SK-N-SH treated with all-trans-retinoic acid at 6 μM for 48 hours (cell line): ENCODE measurements around the gene ETF1.

Experiments
- ATAC-seq: fragments of 200-7000 bp; cut with Tn5 transposase; 3 replicates; pipeline ENCODE4 v1.9.1; 2020; ENCODE audit warnings: mild to moderate bottlenecking, moderate library complexity
- ARNTL ChIP-seq: fragments of 450-650 bp; formaldehyde crosslinking; IDR thresholded peaks from 2 replicates; pipeline ENCODE4 v1.5.0; 2020; ENCODE audit warnings: low read depth, mild to moderate bottlenecking, moderate library complexity, borderline replicate concordance
- BACH2 ChIP-seq: fragments of 250-450 bp; sonication (Bioruptor Pico); IDR thresholded peaks from 2 replicates; pipeline ENCODE4 v1.9.0; 2021; ENCODE audit warnings: mild to moderate bottlenecking, borderline replicate concordance
- CSDC2 ChIP-seq: fragments of 250-450 bp; sonication (Bioruptor Pico); IDR thresholded peaks from 2 replicates; pipeline ENCODE4 v1.5.0; 2020; ENCODE audit warnings: mild to moderate bottlenecking, moderate library complexity
- ESRRG ChIP-seq: fragments of 250-450 bp; sonication (Bioruptor Pico); IDR thresholded peaks from 2 replicates; pipeline ENCODE4 v1.6.1; 2021; ENCODE audit warnings: mild to moderate bottlenecking
- GLIS3 ChIP-seq: fragments of 250-450 bp; sonication (Bioruptor Pico); IDR thresholded peaks from 2 replicates; pipeline ENCODE4 v1.5.0; 2020; ENCODE audit warnings: mild to moderate bottlenecking, moderate library complexity
- ISL1 ChIP-seq: fragments of 250-450 bp; sonication (Bioruptor Pico); IDR thresholded peaks from 2 replicates; pipeline ENCODE4 v2.1.2; 2022; ENCODE audit warnings: mild to moderate bottlenecking, moderate library complexity
- OSR1 ChIP-seq: fragments of 250-450 bp; sonication (Bioruptor Pico); IDR thresholded peaks from 2 replicates; pipeline ENCODE4 v1.8.0; 2022; ENCODE audit warnings: moderate library complexity, mild to moderate bottlenecking, inconsistent platforms
- PPARA ChIP-seq: fragments of 250-450 bp; sonication (Bioruptor Pico); IDR thresholded peaks from 2 replicates; pipeline ENCODE4 v1.5.0; 2020; ENCODE audit warnings: mild to moderate bottlenecking, borderline replicate concordance
- RARB ChIP-seq: fragments of 250-450 bp; sonication (Bioruptor Pico); IDR thresholded peaks from 2 replicates; pipeline ENCODE4 v1.8.0; 2021; ENCODE audit warnings: mild to moderate bottlenecking, moderate library complexity
- SNAI2 ChIP-seq: fragments of 250-450 bp; sonication (Bioruptor Pico); IDR thresholded peaks from 2 replicates; pipeline ENCODE4 v1.5.0; 2020; ENCODE audit warnings: mild to moderate bottlenecking, moderate library complexity
- TCF4 ChIP-seq: fragments of 250-450 bp; sonication (Bioruptor Pico); IDR thresholded peaks from 2 replicates; pipeline ENCODE4 v1.8.0; 2021; ENCODE audit warnings: mild to moderate bottlenecking, moderate library complexity, borderline replicate concordance
- TOX ChIP-seq: fragments of 250-450 bp; sonication (Bioruptor Pico); IDR thresholded peaks from 2 replicates; pipeline ENCODE4 v1.8.0; 2021; ENCODE audit warnings: mild to moderate bottlenecking, moderate library complexity, borderline replicate concordance
- ZC3H10 ChIP-seq: fragments of 250-450 bp; sonication (Bioruptor Pico); IDR thresholded peaks from 2 replicates; pipeline ENCODE4 v1.5.1; 2021; ENCODE audit warnings: mild to moderate bottlenecking, moderate library complexity
- ZFP3 ChIP-seq: fragments of 250-450 bp; sonication (Bioruptor Pico); IDR thresholded peaks from 2 replicates; pipeline ENCODE4 v1.5.0; 2020; ENCODE audit warnings: mild to moderate bottlenecking, moderate library complexity
- ZFP30 ChIP-seq: fragments of 450-650 bp; formaldehyde crosslinking; IDR thresholded peaks from 2 replicates; pipeline ENCODE4 v1.5.0; 2022; ENCODE audit warnings: mild to moderate bottlenecking, moderate library complexity
- ZNF565 ChIP-seq: fragments of 450-650 bp; formaldehyde crosslinking; conservative IDR thresholded peaks from 2 replicates; pipeline ENCODE4 v1.5.0; 2020; ENCODE audit warnings: low read depth, mild to moderate bottlenecking, moderate library complexity
- ZNF70 ChIP-seq: fragments of 450-650 bp; formaldehyde crosslinking; IDR thresholded peaks from 2 replicates; pipeline ENCODE4 v1.5.0; 2020; ENCODE audit warnings: mild to moderate bottlenecking, moderate library complexity
- ZNF8 ChIP-seq: fragments of 450-650 bp; formaldehyde crosslinking; IDR thresholded peaks from 2 replicates; pipeline ENCODE4 v1.5.0; 2020; ENCODE audit warnings: mild to moderate bottlenecking, moderate library complexity
- TF ChIP-seq, protein P1 (sequence below): fragments of 250-450 bp; sonication (Bioruptor Pico); IDR thresholded peaks from 2 replicates; pipeline ENCODE4 v1.8.0; 2020; ENCODE audit warnings: mild to moderate bottlenecking, moderate library complexity, borderline replicate concordance
- TF ChIP-seq, protein P2 (sequence below): fragments of 250-450 bp; sonication (Bioruptor Pico); IDR thresholded peaks from 2 replicates; pipeline ENCODE4 v1.8.0; 2021; ENCODE audit warnings: low read depth, mild to moderate bottlenecking, moderate library complexity, borderline replicate concordance
- TF ChIP-seq, protein P3 (sequence below): fragments of 250-450 bp; sonication (Bioruptor Pico); IDR thresholded peaks from 2 replicates; pipeline ENCODE4 v1.5.0; 2020; ENCODE audit warnings: mild to moderate bottlenecking, moderate library complexity
- TF ChIP-seq, protein P4 (sequence below): fragments of 250-450 bp; sonication (Bioruptor Pico); IDR thresholded peaks from 2 replicates; pipeline ENCODE4 v1.5.1; 2020; ENCODE audit warnings: low read depth, mild to moderate bottlenecking, moderate library complexity
- TF ChIP-seq, protein P5 (sequence below): fragments of 250-450 bp; sonication (Bioruptor Pico); IDR thresholded peaks from 2 replicates; pipeline ENCODE4 v1.5.1; 2021; ENCODE audit warnings: mild to moderate bottlenecking, moderate library complexity

Gene ETF1

DNA sequence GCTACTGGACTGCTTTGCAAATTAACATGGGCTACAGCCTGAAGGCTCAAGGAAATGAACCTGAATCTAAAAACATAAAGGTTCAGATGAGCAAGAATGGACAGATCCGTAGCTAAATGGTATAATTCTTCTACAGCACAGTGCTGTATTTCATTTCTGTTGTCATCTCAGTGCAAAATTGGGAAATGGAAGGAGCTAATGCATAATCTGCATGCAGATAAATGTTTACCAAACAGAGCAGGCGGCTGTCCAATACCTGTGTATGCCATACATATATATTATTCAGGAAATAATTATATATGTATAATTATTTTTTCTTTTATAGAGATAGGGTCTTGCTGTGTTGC lies 36.5 kb upstream of the ETF1 start:
- TF ChIP-seq SNAI2 (no peak), ARNTL (CRISPR knock-in tag) (no peak), ZFP30 (CRISPR knock-in tag) (no peak), RARB (CRISPR knock-in tag) (no peak), GLIS3 (CRISPR knock-in tag) (no peak), ZNF70 (CRISPR knock-in tag) (no peak), ZNF8 (CRISPR knock-in tag) (no peak), OSR1 (CRISPR knock-in tag) (no peak), PPARA (no peak), ESRRG (no peak), TCF4 (CRISPR knock-in tag) (no peak), ISL1 (CRISPR knock-in tag) (no peak), CSDC2 (CRISPR knock-in tag) (no peak), ZC3H10 (CRISPR knock-in tag) (no peak)
- TF ChIP-seq, protein P1, sequence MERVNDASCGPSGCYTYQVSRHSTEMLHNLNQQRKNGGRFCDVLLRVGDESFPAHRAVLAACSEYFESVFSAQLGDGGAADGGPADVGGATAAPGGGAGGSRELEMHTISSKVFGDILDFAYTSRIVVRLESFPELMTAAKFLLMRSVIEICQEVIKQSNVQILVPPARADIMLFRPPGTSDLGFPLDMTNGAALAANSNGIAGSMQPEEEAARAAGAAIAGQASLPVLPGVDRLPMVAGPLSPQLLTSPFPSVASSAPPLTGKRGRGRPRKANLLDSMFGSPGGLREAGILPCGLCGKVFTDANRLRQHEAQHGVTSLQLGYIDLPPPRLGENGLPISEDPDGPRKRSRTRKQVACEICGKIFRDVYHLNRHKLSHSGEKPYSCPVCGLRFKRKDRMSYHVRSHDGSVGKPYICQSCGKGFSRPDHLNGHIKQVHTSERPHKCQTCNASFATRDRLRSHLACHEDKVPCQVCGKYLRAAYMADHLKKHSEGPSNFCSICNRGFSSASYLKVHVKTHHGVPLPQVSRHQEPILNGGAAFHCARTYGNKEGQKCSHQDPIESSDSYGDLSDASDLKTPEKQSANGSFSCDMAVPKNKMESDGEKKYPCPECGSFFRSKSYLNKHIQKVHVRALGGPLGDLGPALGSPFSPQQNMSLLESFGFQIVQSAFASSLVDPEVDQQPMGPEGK (CRISPR knock-in tag), result no peak
- TF ChIP-seq, protein P2, sequence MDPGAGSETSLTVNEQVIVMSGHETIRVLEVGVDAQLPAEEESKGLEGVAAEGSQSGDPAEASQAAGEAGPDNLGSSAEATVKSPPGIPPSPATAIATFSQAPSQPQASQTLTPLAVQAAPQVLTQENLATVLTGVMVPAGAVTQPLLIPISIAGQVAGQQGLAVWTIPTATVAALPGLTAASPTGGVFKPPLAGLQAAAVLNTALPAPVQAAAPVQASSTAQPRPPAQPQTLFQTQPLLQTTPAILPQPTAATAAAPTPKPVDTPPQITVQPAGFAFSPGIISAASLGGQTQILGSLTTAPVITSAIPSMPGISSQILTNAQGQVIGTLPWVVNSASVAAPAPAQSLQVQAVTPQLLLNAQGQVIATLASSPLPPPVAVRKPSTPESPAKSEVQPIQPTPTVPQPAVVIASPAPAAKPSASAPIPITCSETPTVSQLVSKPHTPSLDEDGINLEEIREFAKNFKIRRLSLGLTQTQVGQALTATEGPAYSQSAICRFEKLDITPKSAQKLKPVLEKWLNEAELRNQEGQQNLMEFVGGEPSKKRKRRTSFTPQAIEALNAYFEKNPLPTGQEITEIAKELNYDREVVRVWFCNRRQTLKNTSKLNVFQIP, result no peak
- TF ChIP-seq, protein P3, sequence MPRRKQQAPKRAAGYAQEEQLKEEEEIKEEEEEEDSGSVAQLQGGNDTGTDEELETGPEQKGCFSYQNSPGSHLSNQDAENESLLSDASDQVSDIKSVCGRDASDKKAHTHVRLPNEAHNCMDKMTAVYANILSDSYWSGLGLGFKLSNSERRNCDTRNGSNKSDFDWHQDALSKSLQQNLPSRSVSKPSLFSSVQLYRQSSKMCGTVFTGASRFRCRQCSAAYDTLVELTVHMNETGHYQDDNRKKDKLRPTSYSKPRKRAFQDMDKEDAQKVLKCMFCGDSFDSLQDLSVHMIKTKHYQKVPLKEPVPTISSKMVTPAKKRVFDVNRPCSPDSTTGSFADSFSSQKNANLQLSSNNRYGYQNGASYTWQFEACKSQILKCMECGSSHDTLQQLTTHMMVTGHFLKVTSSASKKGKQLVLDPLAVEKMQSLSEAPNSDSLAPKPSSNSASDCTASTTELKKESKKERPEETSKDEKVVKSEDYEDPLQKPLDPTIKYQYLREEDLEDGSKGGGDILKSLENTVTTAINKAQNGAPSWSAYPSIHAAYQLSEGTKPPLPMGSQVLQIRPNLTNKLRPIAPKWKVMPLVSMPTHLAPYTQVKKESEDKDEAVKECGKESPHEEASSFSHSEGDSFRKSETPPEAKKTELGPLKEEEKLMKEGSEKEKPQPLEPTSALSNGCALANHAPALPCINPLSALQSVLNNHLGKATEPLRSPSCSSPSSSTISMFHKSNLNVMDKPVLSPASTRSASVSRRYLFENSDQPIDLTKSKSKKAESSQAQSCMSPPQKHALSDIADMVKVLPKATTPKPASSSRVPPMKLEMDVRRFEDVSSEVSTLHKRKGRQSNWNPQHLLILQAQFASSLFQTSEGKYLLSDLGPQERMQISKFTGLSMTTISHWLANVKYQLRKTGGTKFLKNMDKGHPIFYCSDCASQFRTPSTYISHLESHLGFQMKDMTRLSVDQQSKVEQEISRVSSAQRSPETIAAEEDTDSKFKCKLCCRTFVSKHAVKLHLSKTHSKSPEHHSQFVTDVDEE (CRISPR knock-in tag), result no peak
- TF ChIP-seq, protein P4, sequence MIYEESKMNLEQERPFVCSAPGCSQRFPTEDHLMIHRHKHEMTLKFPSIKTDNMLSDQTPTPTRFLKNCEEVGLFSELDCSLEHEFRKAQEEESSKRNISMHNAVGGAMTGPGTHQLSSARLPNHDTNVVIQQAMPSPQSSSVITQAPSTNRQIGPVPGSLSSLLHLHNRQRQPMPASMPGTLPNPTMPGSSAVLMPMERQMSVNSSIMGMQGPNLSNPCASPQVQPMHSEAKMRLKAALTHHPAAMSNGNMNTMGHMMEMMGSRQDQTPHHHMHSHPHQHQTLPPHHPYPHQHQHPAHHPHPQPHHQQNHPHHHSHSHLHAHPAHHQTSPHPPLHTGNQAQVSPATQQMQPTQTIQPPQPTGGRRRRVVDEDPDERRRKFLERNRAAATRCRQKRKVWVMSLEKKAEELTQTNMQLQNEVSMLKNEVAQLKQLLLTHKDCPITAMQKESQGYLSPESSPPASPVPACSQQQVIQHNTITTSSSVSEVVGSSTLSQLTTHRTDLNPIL (CRISPR knock-in tag), result no peak
- TF ChIP-seq, all 23 proteins: peak for 0
- ATAC-seq, result no peak

DNA sequence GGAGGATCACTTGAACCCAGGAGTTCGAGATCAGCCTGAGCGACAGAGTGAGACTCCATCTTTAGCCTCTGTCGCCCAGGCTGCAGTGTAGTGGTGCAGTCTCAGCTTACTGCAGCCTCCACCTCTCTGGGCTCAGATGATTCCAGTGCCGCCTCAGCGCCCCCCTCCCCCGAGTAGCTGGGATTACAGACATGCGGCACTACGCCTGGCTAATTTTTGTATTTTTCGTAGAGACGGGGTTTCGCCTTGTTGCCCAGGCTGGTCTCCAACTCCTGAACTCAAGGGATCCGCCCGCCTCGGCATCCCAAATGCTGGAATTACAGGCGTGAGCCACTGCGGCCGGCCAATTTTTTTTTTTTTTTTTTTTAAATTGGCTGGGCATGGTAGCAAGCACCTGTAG lies 34.4 kb upstream of the ETF1 start:
- ATAC-seq, result no peak
- TF ChIP-seq CSDC2 (CRISPR knock-in tag) (no peak), ZC3H10 (CRISPR knock-in tag) (no peak), SNAI2 (no peak), ZFP30 (CRISPR knock-in tag) (no peak), ZFP3 (no peak), ZNF8 (CRISPR knock-in tag) (no peak), ZNF565 (CRISPR knock-in tag) (no peak), PPARA (no peak), BACH2 (CRISPR knock-in tag) (no peak), TOX (CRISPR knock-in tag) (no peak), ZNF70 (CRISPR knock-in tag) (no peak), TCF4 (CRISPR knock-in tag) (no peak), ISL1 (CRISPR knock-in tag) (no peak), ARNTL (CRISPR knock-in tag) (no peak)
- TF ChIP-seq, protein P1 (CRISPR knock-in tag), result no peak
- TF ChIP-seq, protein P4 (CRISPR knock-in tag), result no peak
- TF ChIP-seq, protein P2, result no peak
- TF ChIP-seq, protein P5, sequence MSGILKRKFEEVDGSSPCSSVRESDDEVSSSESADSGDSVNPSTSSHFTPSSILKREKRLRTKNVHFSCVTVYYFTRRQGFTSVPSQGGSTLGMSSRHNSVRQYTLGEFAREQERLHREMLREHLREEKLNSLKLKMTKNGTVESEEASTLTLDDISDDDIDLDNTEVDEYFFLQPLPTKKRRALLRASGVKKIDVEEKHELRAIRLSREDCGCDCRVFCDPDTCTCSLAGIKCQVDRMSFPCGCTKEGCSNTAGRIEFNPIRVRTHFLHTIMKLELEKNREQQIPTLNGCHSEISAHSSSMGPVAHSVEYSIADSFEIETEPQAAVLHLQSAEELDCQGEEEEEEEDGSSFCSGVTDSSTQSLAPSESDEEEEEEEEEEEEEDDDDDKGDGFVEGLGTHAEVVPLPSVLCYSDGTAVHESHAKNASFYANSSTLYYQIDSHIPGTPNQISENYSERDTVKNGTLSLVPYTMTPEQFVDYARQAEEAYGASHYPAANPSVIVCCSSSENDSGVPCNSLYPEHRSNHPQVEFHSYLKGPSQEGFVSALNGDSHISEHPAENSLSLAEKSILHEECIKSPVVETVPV (CRISPR knock-in tag), result no peak
